GM10248 (cell line): Measurements from ENCODE around the gene RLBP1.

Source experiments
- CTCF ChIA-PET: fragments of 300-600 bp; sonication (Branson Sonifier 250); formaldehyde crosslinking; extraction: SDS; loops from one replicate; lab custom pipeline; 2021; ENCODE audit warnings: antibody characterized with exemption; lab: Yijun Ruan, JAX
- POLR2A ChIA-PET: fragments of 350-650 bp; sonication (Branson Sonifier 250); formaldehyde crosslinking; extraction: SDS; loops from one replicate; lab custom pipeline; 2020; ENCODE audit warnings: antibody characterized with exemption; lab: Yijun Ruan, JAX
- DNase-seq: peaks from one replicate; pipeline ENCODE4 v3.0.0; 2012; ENCODE audit errors: extremely low spot score
- CTCF ChIP-seq: IDR thresholded peaks from 2 replicates; pipeline ENCODE4 v1.5.1; 2012; ENCODE audit warnings: mild to moderate bottlenecking, low read depth; ENCODE audit errors: extremely low read depth, missing control alignments, control extremely low read depth

RLBP1 gene

GRCh38 chr15:89164712-89165211, 56.6 kb downstream of the RLBP1 start:
- POLR2A ChIA-PET: no interaction called here
- no peak for TF ChIP-seq CTCF
- no peak for DNase-seq
- CTCF ChIA-PET: interaction anchor here (0.8 to 6.7 kb wide), 4 partner anchors 12 to 260 kb away, joined by 3 to 85 read pairs (median 4); no protein-coding TSS in a partner anchor

GRCh38 chr15:89163271-89164055, 57.9 kb downstream of the RLBP1 start:
- ChIA-PET CTCF (interaction anchor here (1.8 to 6.7 kb wide), 2 partner anchors 8 to 15 kb away, joined by 7 to 85 read pairs; no protein-coding TSS in a partner anchor), POLR2A (no interaction called here)
- TF ChIP-seq CTCF: no peak
- no peak for DNase-seq

- ChIA-PET CTCF (interaction anchor here (1.8 to 2.6 kb wide), 3 partner anchors 10 to 16 kb away, joined by 7 to 15 read pairs (median 7); no protein-coding TSS in a partner anchor), POLR2A (no interaction called here)
- TF ChIP-seq CTCF: no peak
- DNase-seq: no peak
These were observed 59.7 kb downstream of the RLBP1 start for GRCh38 chr15:89161666-89162065.
